Testis (tissue), 3 donors: ENCODE data around the gene GTSE1. TPM values are rescaled to one million over a fixed set of nuclear protein-coding genes. Genes with fewer than 3 reads are reported as not detected.

Experiments used
- DNase-seq: peaks from one replicate; pipeline ENCODE4 v3.0.0-alpha.2; 2019
- H3K27ac ChIP-seq, 2 donors: fragments of 200-600 bp; sonication (generic); one replicate each; pipeline ENCODE4 v1.5.1; 2019
- H3K27me3 ChIP-seq: fragments of 200-600 bp; sonication (generic); one replicate; pipeline ENCODE4 v1.5.1; 2019
- H3K36me3 ChIP-seq: fragments of 200-600 bp; sonication (generic); one replicate; pipeline ENCODE4 v1.5.1; 2017; ENCODE audit warnings: low read depth; ENCODE audit errors: missing control alignments
- H3K4me1 ChIP-seq: fragments of 200-600 bp; sonication (generic); one replicate; pipeline ENCODE4 v1.5.1; 2019
- H3K4me3 ChIP-seq, 2 donors: fragments of 200-600 bp; sonication (generic); one replicate each; pipeline ENCODE4 v1.5.1; 2017 to 2019
- H3K9me3 ChIP-seq: fragments of 200-600 bp; sonication (generic); one replicate; pipeline ENCODE4 v1.5.1; 2017
- CTCF ChIP-seq, 3 experiments: fragments of 450-650 bp in 2 of 3; fragments of 200-600 bp in 1 of 3; sonication (generic) in 1 of 3; IDR thresholded peaks; one replicate each; pipeline ENCODE4 v1.5.1; 2016 to 2019; ENCODE audit warnings: antibody characterized with exemption in 3 of 3, mild to moderate bottlenecking in 2 of 3, moderate library complexity in 1 of 3
- POLR2A ChIP-seq: fragments of 450-650 bp; IDR thresholded peaks from one replicate; pipeline ENCODE4 v1.6.1; 2017; ENCODE audit warnings: antibody characterized with exemption, mild to moderate bottlenecking, moderate library complexity
- WGBS, 2 donors: methylation state at CpG; one replicate each; pipeline ENCODE4 v1.1.5; 2018; 5-methylcytosine and 5-hydroxymethylcytosine counted together
- intact Hi-C: fragments of 100-400 bp; cut with DNase I; formaldehyde crosslinking; loops from one replicate; pipeline ENCODE4 v1.15.1; 2023; ENCODE audit warnings: low total_unique reads
- polyA plus RNA-seq: library from polyadenylated mRNA; stranded (reverse); fragments of 350-450 nt; fragmentation: Illumina TruSeq; extraction: RNeasy Lipid Tissue Mini Kit (QIAGEN cat#74804); gene quantifications from one replicate; pipeline ENCODE4 v1.2.3, GENCODE V29; 2014; ENCODE audit warnings: low read depth, low replicate concordance; ENCODE audit not compliant: insufficient read depth
- total RNA-seq, 2 donors: library from RNA; depleted of rRNA; stranded (reverse); fragments of >200 nt; gene quantifications; one replicate each; pipeline ENCODE4 v1.2.3, GENCODE V29; 2016

The GTSE1 gene
- total and polyA plus RNA-seq, 3 donors from 2014 or later, result 9.0 to 22.9 (median 10.0) TPM

- intact Hi-C loops, result no loop called here
- H3K36me3 ChIP-seq, result no peaks in the 10 kb centered on the region
- H3K27me3 ChIP-seq, result no peaks in the 10 kb centered on the region
- no peak for DNase-seq
- WGBS, 2 donors, result 88 to 99% methylated on average over 7 of the region's 7 CpGs
- no peak overlapping the region for H3K27ac ChIP-seq
- TF ChIP-seq POLR2A, result no peak
- TF ChIP-seq CTCF (IDR thresholded peaks at IDR 0.05), result no peak
- H3K9me3 ChIP-seq, result no peaks in the 10 kb centered on the region
- peaks cover 13% of the 10 kb centered on the region for H3K4me1 ChIP-seq
- H3K4me3 ChIP-seq, result no peak overlapping the region
Measured at GRCh38 chr22:46300491-46300890, 3.8 kb downstream of the GTSE1 start.

GRCh38 chr22:46303347-46303965, 6.8 kb downstream of the GTSE1 start:
- intact Hi-C loops, result no loop called here
- no peaks in the 10 kb centered on the region for H3K36me3 ChIP-seq
- TF ChIP-seq POLR2A (no peak), CTCF (IDR thresholded peaks at IDR 0.05) (no peak)
- H3K9me3 ChIP-seq, result no peaks in the 10 kb centered on the region
- no peak overlapping the region for H3K27ac ChIP-seq
- H3K4me1 ChIP-seq, result no peaks in the 10 kb centered on the region
- no peak overlapping the region for H3K4me3 ChIP-seq
- H3K27me3 ChIP-seq, result no peaks in the 10 kb centered on the region
- no peak for DNase-seq
- 92% methylated on average over 7 of the region's 7 CpGs for WGBS, 2 donors

- Histone ChIP-seq H3K4me3 (no peak overlapping the region), H3K27ac (no peak overlapping the region), H3K4me1 (no peaks in the 10 kb centered on the region), H3K36me3 (no peaks in the 10 kb centered on the region), H3K27me3 (no peaks in the 10 kb centered on the region), H3K9me3 (no peaks in the 10 kb centered on the region)
- 89 to 95% methylated on average over 15 to 23 of the region's 23 CpGs for WGBS, 2 donors
- intact Hi-C loops, result no loop called here
- no peak for DNase-seq
- TF ChIP-seq POLR2A (no peak), CTCF (IDR thresholded peaks at IDR 0.05) (no peak)
Measured at GRCh38 chr22:46308283-46308988, 11.8 kb downstream of the GTSE1 start.

- no peak for DNase-seq
- H3K4me3 ChIP-seq, result no peak overlapping the region
- no peaks in the 10 kb centered on the region for H3K36me3 ChIP-seq
- no peaks in the 10 kb centered on the region for H3K27me3 ChIP-seq
- 91 to 94% methylated on average over 15 of the region's 15 CpGs for WGBS, 2 donors
- intact Hi-C loops, result loop anchor here (5.0 to 10.0 kb wide), 2 partner anchors 187 to 315 kb away; no protein-coding TSS in a partner anchor
- H3K4me1 ChIP-seq, result no peaks in the 10 kb centered on the region
- TF ChIP-seq POLR2A (no peak), CTCF (IDR thresholded peaks at IDR 0.05) (no peak)
- no peaks in the 10 kb centered on the region for H3K9me3 ChIP-seq
- no peak overlapping the region for H3K27ac ChIP-seq
Measured at GRCh38 chr22:46309526-46310085, 12.9 kb downstream of the GTSE1 start.
